ENCODE results near the gene CPD.
"Not testable (repeated sequence)": the region's sequence is repeated elsewhere in the genome, so short reads cannot be mapped to it uniquely, and the experiment has no call there.

The CPD gene

DNA sequence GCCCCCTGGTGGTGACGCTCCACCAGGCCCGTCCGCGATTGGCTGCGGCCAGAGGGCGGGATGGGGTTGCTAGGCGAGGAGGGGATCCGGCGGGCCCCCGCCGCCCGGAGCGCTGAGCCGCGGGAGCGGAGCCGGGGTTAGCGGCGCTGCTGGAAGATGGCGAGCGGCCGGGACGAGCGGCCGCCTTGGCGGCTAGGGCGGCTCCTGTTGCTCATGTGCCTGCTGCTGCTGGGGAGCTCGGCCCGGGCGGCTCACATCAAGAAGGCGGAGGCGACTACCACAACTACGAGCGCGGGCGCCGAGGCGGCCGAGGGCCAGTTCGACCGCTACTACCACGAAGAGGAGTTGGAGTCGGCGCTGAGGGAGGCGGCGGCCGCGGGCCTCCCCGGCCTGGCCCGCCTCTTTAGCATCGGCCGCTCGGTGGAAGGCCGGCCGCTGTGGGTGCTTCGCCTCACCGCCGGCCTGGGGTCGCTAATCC lies at the start of gene CPD:
TSS of gene CPD (plus strand) at position 103 of the 478 bp plus-strand sequence. CDS start at position 157, 54 bp downstream.
- peak; percentile 94 for DNase-seq (ENCODE audit: low spot score)

DNA sequence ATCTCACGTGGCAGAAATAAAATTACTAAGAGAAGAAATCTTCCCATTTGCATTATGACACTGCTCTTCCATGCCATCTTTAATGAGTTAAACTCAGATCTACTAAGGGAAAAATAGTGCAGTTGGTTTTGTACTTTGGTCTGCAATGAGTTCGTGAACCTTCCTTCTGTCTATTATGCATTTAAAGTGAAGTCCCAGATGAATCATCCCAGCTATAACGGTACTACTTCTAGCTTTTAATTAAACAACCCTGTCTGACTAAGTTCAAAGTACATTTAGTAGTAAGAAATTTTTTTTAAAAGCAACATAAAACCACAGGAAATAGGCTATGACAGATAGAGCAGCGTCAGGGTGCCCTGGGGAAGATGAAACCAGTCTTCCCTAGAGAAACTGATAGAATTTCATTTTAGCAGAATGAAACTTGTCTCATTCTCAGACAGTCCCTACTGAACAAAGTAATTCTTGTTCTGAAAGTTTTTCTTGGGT lies 46.6 kb upstream of the CPD start:
- DNase-seq (ENCODE audit: low spot score), result peak; percentile 42

DNA sequence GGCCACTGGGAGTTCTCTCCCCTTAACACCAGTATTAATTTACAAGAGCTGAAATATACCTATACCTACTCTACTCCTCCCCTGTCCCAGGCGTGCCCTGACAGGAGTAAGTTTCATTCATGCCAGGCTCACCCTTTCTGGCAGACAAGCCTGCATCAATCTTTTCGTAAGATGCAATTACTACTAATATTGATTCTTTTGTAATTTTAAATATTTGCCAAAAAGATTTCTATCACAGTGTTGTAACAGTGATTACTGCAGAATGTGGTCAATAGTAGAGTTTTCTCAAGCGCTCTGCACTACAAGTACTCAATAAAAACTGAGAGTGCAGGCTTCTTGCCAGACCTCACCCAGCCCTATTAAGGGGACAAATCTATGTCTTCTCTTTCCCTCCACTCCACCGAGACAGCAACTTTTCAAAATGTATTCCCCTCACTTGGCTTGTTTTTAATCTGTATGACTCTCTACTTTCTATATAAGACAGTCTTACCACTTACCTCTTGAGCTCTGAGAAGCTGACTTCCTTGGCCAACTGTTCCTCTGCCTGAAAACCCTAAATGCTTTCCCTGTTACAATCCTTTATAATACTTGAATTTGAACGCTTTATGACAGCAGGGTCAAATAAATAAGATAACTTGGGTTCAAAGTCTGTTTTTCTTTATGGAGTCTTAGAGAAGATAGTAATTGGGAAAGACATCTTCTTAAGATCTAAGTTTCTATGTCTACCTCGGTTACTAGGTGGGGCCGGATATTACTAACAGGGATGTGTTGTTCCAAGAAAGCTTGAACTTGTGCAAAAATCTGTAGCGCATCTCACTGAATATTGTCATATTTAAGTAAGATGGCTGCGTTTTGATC lies 45.0 kb upstream of the CPD start, which contains the start of gene TMIGD1:
TSS of gene TMIGD1 (minus strand) at position 555 of the 858 bp plus-strand sequence. CDS start 1,924 bp downstream, outside the sequence.
- no peak for DNase-seq (ENCODE audit: low spot score)

DNA sequence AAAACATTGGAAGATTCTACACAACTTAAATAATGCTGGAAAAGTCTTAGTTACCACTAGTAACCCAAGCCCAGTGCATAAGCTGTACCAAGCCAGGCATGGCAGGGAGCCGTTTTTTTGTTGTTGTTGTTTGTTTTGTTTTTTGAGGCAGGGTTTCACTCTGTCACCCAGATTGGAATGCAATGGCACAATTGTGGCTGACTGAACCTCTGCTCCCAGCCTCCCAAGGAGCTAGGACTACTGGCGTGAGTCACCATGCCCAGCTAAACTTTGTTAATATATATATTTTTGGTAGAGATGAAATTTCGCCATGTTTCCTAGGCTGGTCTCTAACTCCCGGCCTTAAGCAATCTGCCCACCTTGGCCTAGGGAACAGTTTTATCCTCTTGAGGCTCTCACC lies 44.3 kb upstream of the CPD start:
- DNase-seq (ENCODE audit: low spot score), result no peak

DNA sequence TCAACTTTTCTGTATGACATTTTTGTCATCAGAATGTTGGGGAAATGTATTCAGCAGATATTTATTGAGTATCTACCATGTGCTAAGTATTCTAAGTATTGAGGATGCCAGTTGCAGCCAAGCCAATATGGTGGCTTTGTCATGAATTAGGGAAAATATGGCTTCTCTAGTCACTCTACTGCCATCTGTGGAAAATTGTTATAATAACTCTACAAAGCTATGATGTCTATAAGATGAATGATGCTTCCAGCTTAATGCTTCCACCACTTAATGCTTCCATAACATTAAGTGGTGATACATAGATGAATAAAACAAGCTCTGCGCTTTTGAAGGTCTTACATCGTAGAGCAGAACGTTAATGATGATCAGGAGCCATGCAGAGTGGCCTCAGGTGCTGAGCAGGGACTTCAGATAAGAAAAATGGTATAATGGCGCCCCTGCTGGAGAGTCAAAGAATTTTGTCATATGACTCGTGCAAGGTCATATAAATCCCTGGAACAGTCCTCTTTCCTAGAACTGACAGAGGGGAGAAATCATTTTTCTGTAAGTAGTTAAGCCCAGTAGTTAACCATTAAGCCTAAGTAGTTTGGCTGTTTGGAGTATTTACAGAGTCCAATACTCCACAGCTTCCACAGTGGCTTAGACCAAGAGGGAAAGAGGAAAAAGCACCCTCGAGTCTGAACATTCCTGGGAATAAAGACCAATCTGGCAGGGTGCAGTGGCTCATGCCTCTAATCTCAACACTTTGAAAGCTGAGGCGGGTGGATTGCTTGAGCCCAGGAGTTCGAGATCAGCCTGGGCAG lies 42.2 kb upstream of the CPD start:
- peak; percentile 52 for DNase-seq (ENCODE audit: low spot score)

DNA sequence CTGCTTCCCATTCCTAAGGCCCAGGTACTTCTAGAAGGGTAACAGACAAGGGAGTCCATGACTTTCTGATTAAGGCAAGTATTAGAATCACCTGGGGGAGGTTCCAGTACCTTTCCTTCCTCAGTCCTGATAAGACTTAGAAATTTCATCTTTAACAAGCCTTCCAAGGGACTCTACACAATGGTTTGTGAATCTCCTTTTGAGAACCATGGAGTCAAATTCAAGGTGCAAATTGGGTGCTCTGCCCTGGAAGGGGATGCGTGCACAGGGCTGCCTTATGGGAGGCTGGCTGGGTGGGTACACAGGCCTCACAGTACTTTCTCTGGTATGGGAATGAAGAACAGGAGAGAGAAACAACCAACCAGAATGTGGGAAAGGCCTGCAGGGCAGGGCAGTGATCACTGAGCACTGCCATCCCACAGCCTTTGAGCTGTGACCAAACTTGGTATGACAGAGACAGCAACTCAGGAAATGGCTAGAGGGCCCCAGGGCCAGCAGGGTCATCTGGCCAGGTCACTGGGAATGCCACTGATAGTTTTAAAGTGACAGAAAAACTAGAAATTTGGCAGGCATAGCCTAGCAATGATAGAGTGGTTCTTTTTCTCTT lies 41.2 kb upstream of the CPD start:
- DNase-seq (ENCODE audit: low spot score), result no peak

DNA sequence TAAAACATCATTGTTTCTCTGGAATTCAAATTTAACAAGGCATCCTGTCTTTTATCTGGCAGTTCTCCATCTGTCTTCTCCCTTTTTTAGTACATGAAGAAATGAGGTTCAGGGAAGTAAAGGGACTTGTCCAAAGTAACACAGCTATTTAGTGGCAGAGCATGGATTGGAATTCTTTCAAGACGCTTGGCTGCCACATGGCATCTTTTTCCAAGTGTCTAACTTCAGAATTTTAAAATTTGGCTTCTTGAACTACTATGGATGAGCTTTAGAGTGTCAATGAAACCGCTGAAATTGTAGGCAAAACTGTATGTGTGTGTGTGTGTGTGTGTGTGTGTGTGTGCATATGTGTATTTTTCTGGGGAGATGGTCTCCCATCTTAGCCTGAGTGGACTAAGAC lies 39.6 kb upstream of the CPD start:
- no peak for DNase-seq (ENCODE audit: low spot score)

DNA sequence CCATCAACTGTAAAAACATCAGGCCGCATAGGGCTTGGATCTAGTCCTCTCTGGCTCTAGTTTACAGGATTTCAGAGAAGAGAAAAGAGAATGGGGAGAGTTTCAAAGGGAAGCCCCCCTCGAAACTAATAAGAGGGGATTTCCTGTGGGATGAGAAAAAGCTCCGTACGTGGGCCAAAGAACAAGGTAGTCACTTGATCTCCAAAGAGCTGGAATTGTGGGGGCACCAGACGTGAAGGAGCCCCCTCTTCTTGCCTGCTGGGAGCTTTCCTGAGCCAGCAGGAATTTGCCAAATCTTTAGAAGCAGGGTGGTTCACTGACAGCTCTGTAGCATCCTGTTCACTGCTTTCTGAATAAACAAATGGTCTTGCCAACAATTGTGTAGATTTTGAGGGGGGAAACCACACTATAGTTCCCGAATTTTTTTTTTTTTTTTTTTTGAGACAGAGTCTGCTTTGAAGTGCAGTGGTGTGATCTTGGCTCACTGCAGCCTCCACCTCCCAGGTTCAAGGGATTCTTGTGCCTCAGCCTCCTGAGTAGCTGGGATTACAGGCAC lies 37.8 kb upstream of the CPD start:
- no peak for DNase-seq (ENCODE audit: low spot score)

DNA sequence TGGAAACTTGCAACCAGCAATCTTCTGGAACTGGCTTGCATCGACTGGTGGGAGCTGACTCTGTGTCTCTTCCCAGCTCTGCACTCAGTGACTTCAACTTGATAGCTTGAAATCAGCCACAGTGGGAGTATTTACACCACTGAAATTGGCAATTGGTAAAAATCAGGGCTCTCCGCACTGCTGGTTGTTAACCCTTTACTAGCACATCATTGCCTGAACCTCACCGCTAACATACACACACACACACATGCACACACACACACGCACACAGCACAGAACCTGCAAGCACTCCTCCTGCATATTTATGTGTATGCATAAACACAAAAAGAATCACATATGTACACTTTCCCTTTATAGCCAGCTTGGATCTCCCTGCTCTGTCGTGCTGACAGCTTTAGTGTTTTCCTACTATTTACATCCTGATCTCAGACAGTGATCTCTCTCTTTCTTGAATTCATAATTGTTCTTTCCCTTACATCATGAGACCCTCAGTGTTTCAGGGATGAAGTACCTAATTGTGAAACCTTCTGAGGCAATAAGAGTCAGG lies 37.0 kb upstream of the CPD start:
- DNase-seq (ENCODE audit: low spot score), result no peak

DNA sequence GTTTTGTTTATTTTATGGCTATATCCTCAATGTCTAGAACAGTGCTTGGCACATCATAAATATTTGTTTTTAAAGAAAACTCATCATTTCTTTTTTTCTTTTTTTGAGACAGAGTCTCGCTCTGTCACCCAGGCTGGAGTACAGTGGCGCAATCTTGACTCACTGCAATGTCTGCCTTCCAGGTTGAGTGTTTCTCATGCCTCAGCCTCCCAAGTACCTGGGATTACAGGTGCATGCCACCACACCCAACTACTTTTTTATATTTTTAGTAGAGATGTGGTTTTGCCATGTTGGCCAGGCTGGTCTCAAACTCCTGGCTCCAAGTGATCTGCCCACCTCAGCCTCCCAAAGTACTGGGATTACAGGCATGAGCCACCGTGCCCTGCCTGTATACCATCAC lies 35.5 kb upstream of the CPD start:
- DNase-seq (ENCODE audit: low spot score), result not testable (repeated sequence)

DNA sequence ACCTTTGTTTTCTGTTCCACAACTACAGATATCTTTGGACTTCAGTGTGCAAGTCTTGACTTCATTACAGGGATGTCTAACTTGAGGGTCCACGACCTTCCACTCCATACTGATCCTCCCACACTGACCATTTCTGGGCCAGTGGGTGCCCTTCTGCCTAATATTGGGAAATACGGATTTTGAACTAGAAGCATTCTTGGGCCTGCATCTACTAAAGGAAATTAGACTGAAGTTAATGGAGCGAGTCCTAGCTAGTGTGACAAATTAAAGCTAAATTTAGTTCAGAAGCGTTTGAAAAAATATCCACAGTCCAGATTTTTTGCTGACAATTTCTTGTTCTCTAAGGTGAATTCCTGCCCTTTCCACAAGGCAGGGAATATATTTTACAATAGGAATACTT lies 34.9 kb upstream of the CPD start:
- DNase-seq (ENCODE audit: low spot score), result no peak

DNA sequence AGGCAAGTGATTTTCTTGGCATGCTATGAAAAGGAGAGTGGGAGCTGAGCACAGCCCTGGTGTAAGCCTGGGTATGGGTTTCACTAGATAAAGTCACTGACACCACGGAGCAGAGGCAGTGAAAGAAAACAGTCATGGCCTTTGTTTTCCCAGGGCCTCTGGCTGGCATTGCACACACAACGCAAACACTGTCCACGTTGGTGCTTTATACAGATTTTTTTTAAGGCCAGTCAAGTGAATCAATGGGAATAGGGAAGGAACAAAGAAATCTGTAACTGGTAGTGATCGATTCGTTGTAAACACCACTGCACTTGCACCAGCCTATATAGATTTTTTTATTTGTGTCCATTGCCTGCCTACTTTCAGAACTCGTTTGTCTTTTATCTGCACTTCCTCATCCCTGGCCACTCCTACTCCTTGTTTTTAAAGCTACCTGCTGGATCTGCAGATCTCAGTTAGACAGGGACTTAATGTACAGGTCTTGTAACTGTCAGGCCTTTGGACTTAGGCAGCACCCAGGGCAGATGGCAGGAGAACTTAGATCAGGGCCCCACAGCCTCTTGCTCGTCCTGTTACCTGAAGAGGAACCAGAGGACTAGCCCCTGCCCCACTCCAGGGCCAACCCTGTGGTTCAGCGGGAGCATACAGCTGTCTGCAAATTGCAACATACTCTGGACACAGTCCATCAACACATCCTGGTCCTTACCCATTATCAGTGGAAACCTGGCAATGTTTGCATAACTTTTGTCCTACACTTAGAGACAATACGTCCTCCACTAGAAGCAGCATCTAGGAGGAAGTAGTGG lies 34.2 kb upstream of the CPD start:
- peak; percentile 85 for DNase-seq (ENCODE audit: low spot score)

DNA sequence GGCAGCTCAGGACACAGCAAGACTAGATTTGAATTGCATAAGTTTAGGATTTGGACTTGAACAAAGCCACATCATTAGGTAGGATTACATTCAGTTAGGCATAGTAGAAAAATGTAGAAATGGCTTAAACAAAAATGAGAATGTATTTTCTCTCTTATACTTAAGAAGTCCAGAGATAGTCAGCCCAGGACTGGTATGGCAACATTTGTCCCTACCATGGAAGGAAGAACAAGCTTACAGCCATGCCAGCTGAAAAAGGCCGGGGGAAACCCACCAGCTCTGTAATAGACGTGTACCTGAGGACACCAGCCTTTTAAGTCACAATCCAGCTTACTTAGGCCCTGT lies 33.7 kb upstream of the CPD start:
- DNase-seq (ENCODE audit: low spot score), result no peak

DNA sequence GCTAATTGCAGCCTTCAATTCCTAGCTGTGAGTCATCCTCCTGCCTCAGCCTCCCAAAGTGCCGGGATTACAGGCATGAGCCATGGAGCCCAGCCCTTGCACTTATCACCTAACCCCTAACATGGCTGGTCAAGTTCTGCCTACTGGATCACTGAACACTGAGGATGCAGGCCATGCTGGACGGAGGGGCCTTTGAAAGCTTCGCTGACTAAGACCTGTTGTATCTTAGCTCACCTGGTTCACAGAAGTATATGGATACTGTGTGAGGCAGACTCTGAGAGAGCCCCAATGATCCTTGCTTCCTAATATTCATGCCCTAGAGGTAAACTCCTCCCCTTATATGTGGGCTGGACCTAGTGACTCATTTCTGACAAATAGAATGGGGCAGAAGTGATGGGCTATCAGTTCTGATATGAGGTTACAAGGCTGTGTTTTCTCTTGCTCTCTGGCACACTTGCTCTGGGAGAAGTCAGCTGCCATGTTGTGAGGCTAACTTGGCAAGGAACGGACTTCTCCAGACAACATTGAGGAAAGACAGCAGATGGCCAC lies 33.1 kb upstream of the CPD start:
- no peak for DNase-seq (ENCODE audit: low spot score)

DNA sequence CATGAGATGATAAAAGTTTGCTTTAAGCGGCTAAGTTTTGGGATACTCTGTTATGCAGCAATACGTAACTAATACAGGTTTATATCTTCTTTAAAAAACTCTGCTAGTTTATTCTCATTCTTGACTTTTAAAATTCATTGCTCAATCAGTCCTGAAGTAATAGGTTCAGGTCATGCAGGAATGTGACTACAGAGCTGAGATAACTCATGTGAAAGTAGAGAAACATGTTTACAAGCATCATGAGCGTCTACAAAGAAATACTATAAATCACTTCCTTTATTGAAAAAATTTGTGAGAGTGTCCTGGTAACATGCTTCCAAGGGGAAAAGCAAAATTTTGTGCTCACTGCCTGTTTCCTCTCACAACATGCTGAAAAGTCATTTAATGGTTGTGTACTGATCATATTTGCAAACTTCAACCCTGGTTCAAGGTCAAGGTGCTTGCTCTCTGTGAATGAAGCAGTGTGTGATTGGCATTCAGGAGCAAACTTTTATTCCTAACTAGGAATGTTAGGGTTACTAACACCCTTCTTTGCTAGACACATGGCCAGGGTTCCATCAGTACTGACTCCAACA lies 32.4 kb upstream of the CPD start:
- DNase-seq (ENCODE audit: low spot score), result no peak

DNA sequence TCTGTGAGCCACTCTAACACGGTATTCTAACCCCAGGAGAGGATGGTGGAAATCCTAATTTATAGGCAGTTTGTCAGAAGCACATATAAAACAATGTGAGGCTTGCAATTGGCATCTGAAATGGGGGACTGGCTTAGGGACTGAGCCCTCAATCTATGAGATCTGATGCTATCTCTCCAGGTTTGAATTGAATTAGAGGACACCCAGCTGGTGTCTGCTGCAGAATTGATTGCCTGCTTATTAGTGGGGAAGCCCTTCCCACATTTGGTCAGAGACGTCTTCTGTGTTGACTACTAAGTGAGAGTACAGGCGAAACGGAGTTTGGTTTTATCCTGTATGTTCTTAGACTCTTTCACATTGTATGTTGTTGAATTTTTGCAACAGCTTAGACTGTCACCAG lies 31.2 kb upstream of the CPD start:
- DNase-seq (ENCODE audit: low spot score), result no peak

DNA sequence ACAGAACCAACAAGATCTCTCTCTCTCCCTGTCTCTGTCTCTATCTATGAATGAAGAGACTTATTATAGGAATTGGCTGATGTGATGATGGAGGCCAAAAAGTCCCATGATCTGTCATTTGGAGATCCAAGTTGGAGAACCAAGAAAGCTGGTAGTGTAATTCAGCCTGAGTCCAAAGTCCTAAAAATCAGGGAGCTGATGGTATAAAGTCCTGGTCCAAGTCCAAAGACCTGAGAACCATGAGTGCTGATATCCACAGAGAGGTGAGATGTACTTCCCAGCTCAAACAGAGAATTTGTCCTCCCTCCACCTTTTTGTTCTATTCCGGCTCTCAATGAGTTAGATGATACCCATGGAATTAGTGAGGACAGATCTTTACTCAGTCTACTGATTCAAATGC lies 29.5 kb upstream of the CPD start:
- no peak for DNase-seq (ENCODE audit: low spot score)

DNA sequence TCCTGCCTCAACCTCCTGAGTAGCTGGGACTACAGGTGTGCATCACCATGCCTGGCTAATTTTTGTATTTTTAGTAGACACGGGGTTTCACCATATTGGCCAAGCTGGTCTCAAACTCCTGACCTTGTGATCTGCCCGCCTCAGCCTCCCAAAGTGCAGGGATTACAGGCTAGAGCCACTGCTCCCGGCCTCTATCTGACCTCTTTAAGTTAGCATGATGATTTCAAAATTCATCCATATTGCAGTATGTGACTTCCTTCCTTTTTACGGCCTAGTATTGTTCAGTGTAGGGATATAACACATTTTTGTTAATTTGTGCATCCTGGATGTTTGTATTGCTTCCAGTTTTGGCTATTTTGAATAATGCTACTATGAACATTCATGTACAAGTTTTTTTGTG lies 27.5 kb upstream of the CPD start:
- not testable (repeated sequence) for DNase-seq (ENCODE audit: low spot score)

DNA sequence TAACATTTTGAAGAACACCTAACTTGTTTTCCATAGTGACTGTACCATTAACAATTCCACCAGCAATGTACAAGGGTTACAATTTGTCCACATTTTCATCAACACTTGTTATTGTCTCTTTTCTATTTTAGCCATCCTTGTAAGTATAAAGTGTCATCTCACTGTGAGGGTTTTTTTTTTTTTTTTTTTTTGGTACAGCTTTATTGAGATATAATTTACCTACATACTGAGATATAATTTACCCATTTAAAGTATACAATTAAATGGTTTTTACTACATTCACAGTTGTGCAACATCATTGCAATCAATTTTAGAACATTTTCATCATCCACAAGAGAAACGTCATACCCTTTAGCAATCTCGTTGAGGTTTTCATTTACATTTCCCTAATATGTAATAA lies 27.0 kb upstream of the CPD start:
- no peak for DNase-seq (ENCODE audit: low spot score)

DNA sequence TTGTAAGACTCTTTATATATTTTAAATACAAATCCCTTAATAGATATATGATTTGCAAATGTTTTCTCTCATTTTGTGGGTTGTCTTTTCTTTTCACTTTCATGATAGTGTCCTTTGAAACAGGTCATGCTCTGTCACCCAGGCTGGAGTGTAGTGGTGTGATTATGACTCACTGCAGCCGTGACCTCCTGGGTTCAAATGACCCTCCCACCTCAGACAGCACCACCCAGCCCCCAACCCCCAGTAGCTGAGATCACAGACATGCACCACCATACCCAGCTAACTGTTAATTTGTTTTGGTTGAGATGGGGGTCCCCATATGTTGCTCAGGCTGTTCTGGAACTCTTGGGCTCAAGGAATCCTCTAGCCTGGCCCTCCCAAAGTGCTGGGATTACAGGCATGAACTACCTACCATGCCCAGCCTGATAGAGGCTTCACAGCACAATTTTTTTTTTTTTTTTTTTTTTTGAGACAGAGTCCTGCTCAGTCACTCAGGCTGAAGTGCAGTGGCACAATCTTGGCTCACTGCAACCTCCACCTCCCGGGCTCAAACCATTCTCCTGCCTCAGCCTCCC lies 26.4 kb upstream of the CPD start:
- DNase-seq (ENCODE audit: low spot score), result no peak

Data from COLO829 (cell line).